Stimulated activated CD4-positive, alpha-beta T cell treated with anti-CD3 and anti-CD28 coated beads, Interleukin-15, amount 100 ng/mL, for 24 hours (primary cell): ENCODE measurements around the gene MORC2.

Experiments
- DNase-seq: peaks from one replicate; pipeline ENCODE4 v3.0.0-alpha.2; 2020

MORC2 gene

DNA sequence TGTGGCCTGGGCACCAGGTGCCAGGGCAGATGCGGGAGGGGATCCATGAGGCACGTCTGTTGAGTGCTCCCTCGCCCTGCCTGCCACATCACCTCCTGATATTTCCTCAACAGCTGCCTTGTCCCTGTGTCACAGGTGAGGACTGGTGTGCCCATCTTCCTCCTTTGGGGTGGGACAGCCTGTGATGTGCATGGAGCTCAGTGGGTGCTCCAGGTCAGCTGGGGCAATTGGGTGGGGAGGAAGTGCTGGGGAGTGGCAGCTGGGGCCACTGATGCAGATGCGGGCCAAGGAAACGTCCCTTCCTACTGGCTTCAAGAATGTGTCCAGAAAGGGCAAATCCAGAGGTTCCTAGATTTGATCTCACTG lies 83.6 kb downstream of the MORC2 start:
- no peak for DNase-seq

DNA sequence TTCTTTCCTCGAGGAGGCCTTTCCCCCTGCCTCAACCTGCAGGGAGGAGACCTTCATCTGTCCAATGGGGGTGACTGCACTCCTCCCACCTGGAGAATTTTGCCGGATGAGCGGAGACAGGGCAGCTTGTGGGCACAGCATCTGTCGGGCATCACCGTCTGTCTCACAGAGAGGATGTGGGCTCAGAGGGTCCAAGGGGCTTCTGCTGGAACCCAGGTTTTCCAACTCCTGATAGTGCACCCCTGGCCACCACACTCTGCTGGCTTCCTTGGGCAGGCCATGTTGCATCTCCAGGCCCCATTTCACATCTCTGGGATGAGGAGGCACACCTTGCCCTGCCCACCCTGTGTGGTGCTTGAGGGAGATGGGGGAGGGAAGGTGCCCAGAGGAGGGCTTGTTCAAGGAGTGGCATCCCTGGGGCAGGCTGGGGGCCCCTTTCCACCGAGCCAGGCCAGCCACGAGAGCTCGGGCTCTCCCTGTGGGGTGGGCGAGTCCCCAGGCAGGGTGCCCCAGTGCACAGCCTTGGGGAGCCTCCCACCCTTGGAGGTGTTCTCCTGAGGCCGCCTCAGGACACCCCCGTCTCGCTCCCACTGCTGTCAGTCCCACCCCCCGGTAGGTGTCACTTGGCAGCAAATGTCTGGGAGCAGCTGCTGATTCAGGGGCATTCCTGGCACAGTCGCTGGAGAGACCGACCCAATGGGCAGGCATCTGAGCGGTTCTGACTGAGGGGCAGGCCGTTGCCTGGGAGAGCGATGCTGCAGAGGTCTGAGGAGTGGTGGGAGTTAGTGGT lies 84.2 kb downstream of the MORC2 start:
- no peak for DNase-seq

DNA sequence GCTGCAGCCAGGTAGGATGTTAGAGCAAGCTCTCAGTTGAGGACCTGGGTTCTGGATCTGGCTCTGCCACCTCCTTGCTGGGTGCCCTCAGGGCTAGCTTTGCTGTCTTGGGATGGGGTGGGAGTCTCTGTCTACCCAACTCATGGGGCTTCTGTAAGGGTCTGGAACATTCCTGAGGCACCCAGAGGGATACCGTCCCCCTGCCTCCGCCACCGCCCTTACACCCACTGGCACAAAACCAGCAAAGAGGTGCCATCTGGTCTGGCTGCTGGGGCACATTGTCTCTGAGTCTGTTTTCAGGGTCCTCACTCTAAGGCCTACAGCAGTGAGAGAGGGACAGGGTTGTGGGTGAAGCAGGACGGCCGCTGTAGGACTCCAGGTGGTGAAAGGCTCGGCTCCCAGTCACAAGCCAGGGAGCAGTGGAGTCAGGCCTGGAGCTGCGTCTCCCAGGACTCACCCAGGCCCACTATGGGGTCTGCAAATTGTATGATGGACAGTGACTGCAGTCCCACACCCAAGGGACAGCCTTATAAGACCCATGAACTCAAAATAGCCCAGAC lies 84.9 kb downstream of the MORC2 start:
- no peak for DNase-seq

DNA sequence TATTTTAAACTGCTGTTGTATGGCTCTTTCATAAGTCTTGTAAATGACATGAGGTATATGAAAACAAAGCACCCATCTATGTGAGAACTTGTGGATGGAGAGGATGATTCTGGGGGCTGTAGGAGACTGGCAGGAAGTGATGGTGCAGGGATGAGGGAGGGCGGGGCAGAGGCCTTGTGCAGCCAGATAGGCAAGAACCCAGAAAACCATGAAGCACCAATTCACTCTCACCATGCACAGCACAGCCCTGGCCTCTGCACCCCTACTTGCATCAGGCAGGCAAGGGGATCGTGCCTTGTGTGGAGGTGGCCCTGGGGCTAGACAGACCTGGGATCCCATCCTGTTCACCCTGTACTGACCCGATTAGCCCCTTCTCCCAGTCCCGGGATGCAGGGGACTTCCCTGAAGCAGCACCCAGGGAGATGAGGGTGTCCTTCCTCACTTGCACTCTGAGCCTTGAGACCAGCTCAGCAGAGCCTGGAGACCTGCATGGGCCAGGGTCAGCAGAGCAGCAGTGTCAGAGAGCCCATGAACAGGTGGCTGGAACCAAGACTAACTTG lies 85.5 kb downstream of the MORC2 start:
- no peak for DNase-seq

DNA sequence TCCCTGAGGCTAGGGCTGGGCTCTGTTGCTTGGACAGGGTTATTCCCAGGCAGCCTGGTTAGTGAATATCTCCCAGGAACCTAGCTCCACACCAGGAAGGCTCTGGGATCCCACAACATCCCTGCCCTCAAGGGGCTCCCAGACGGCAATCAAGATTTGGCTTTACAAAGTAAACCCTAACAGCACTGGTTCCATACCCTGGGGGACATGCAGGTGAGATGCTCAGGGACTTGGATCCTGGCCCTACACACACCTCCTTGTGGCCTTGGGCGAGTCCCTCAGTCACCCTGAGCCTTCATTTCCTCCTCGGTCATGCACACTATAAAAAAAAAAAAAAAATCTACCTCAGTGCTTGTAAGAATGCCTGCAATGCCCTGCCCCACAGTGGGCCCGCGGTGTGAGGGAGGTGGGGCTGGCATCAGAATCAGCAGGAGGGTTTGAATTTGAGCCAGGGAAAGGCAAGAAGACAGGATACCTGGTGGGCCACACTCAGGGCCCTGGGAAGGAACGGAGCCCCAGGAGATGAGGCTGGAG lies 86.3 kb downstream of the MORC2 start:
- DNase-seq, result no peak

DNA sequence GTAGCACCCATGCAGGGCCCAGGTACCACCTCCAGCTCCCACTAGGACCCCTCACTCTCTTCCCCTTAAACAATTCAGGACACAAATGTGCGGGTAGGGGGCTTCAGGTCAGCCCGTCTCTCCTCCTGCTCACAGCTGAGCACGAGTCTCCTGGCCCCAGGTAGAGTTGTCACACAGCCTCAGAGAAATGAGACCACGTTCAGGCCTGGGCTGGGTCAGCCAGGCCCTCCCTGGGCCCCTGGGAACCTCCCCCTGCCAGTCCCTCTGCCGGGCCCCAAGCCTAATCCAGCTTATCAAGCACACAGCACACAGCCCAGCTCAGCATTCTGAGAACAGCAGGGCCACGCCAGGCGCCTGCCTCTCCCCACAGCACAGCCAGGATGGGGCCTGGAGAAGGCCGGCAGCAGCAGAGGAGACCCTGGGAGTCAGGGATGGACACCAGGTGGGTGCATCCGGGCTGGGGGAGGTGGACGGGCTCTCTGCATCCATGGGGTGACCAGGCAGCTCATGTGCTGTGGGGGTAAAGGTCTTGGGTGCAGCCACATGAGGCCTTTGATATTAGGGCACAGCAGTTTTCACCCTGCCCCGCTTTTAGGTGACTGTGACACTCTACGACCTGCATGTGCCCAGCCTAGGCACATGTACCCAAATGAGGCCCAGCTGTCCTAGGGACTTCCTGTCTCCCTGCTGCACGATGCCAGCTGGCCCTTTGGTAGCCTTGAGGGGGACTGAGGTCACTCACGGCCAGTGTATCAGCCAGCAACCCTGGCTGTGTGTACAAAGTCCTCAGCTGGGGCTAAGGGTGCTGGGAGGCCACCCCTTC lies 87.0 kb downstream of the MORC2 start:
- no peak for DNase-seq

DNA sequence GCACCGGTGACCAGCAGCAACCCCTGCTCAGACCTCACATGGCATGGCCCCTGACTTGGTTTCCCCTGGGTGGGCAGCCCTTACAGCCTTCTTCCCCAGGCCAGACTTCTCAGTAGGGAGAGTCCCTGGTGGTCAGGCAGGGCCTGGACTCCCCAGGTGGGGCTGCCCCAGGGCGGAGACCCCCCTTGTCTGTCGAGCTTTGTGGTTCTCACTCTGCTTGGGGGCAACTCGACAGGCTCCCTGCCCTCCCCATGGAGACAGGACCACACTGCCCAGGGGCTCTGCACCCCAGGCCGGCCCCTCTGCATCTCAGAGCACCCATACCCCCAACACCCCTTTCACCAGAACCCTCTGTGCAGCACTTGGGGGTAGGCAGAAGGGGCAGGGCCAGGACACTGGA lies 87.7 kb downstream of the MORC2 start:
- no peak for DNase-seq

DNA sequence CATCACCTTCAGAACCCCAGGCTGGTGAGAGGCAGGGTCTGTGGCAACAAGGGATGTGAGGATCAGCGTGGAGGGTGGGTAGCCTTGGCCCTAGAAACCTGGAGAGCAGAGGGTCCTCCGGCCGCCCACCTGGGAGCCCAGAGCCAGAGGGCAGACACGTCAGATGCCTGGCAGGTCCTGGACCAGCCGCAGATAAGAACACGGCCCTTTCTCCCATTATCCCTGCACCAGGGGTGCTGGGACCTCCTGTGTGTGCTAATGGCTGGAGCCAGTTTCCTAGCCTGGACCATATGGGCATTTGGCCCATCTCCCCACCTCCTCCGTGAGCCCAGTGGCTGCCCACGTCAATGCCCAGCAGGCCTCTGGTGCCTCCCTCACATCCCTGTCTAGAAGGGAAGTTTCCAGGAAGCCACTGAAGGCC lies 88.4 kb downstream of the MORC2 start:
- DNase-seq, result no peak

DNA sequence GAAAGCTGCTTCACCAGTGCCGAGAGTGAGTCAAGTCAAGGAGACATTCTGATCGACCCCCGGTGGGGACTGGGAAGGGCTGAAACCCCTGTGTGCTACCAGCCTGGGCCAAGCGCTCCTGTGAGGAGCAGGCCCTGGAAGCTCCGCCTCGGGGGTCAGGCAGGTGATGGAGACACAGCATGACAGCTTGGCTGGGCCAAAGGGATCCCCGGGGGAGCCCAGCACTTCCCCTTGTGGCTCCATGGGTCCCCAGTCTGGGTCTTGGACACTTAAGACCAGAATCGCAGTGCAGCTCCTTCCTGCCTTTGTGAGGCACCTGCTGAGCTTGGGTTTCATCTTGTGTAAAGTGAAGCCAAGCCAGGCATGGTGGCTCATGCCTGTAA lies 89.2 kb downstream of the MORC2 start:
- no peak for DNase-seq

DNA sequence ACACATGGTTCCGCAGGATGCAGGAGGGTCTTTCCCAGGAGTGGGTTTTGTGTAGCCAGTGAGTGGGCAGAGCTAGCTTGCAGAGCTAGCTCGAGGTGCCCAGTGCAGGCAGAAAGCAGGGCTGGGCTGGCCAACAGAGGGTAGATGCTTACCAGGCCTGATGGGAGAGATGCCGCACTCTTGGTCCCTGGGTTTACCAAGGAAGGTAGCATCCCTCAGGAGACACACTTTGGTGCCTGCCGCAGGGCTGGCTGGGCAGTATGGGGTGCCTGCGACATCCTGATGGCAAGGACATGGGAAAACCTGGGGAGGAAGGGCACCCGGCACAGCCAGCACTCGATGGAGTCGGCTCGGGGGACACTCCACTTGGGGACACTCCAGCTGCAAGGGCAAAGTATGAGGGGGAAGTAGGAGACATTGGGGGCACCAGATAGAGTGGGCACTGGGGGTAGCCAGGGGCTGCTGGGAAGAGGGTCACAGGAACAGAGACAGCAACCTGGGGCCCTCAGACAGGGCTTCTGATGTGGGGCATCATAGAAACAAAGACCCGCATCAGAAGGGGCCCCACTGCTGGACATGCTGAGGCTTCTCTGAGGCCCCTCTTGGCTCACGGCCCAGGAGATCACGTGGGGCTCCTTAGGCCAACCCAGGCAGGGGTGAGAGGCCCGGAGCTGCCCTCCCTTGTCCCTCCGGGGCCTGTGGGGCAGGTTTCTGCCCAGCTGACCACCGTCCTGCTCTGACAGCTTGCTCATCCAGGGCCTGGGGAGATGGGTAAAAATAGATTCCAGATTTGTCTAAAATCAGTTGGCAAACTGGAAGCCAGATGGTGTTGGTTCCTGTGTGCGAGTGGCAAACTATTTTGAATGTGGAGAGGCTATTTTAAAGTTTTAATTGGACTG lies 89.8 kb downstream of the MORC2 start:
- DNase-seq, result no peak

DNA sequence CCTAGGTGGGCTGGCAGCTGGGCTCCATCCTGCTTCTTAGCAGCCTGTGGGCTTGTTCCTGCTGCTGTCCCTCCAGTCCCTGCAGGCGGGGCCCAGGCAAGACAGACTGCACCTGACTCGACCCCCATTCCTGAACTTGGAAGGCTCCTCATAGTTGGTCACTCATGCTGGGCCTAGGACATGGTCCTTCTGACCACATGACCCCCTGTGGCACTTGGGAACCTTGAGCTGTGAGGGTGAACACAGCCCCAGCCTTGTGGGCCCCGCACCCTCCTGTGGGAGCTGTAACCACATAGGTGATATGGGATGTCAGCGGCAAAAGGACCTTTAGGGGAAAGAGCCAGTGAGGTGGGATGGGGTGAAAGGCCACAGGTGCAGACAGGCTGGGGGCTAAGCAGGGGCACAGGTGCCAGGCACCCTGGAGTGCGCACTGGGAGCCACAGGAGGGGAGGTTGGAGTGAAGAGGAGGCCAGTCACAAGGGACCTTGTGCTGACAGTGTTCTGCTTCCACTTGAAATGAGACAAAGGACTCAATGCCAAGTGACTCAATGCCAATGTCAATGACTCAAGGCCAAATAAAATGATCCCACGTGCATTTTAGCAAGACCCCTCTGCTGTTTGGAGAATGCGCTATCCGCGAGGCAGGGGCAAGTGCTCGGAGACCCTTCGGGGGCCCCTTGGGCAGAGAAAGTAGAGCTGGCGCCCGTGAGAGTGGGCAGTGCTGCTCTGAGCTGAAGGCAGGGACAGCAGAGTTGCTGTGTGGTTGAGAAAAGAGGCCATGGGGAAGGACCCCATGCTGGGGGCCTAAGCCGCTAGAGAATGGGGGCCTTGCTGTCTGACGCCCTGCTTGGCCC lies 90.7 kb downstream of the MORC2 start:
- DNase-seq, result no peak

DNA sequence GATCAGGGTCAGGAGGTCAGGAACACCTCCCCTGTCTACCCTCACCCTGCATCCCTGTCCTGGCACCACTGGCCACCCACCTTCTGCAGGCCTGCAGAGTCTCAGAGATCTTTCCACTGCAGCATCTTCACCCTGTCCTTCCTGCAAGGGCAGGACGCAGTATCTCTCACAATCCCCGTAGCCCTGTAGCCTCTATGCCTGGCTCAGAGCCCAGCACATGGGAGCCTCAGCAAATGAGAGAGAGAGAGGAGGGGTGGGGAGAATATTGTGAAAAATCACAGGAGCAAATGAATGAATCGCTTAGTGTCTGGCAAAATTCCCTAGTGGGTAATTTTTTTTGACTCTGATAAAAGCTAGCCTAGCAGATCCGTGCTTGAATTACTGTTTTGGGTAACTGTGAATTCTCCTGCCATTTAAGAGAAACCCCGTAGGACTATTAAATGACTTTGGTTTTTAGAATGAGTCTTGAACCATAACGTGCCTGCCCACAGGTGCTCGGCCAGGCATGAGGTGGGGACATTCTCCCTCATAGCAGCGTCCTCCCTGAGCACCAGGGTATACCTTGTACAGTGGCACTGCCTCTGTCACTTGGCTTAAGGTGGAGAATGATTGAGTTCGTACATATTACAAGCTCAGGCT lies 91.5 kb downstream of the MORC2 start:
- DNase-seq, result no peak

DNA sequence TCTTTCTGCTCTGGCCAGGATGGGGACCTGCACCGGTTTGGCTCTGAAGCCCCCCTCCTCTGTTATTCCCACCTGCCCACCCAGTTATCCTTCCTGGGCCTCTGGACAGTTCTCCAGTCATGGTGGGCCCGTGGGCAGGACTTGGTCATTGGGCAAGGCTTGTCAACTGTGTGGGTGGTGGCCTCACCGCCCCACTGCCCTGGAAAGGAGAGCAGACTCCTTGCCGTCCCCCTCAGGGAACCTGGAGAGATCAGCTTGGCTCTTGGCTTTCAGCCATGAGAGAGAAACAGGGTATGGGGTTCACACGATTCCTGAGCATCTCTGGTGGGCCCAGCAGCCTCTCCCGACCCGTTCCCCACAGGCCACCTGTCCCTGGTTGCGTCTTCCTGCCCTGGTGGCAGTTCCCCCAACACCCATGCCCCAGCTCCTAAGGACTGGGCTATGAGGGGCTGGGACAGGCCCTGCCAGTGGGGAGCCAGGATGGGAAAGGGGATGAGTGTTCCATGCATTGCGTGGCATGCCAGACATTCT lies 92.3 kb downstream of the MORC2 start:
- DNase-seq, result no peak

DNA sequence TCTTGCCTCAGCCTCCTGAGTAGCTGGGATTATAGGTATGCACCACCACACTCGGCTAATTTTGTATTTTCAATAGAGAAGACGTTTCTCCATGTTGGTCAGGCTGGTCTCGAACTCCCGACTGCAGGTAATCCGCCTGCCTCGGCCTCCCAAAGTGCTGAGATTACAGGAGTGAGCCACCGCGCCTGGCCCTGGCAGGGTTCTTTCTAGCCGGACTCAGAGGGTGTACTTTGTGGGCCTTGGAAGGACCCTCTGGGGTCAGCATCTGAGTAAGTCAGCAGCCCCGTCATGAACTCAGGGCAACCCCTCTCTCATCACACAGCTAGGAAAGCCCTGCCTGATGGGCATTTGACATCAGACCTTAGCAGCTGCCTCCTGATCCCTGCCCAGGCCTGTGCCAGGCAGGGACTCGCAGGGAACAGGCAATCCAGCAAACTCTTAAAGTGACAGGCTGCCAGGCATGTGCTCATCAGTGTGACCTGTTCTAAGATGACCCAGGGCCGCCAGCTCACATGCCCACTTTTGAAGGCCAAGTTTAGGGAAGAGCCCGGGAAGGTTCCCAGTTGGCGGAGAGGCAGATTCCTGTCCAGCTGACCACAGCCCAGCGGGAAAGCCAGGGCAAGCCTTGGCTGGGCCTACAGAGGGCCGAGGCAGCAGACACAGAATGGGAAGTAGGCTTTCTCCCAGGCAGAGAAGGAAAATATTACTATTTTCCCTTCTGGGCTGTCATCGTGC lies 92.9 kb downstream of the MORC2 start:
- DNase-seq, result no peak
